ENCODE results near the gene BTF3L4. TPM values are rescaled to one million over a fixed set of nuclear protein-coding genes. Genes with fewer than 3 reads are reported as not detected.
"Not testable (repeated sequence)": the region's sequence is repeated elsewhere in the genome, so short reads cannot be mapped to it uniquely, and the experiment has no call there.

Gene BTF3L4
- total and polyA plus RNA-seq, 10 donors, result 29.5 to 48.6 (median 37.1) TPM

DNA sequence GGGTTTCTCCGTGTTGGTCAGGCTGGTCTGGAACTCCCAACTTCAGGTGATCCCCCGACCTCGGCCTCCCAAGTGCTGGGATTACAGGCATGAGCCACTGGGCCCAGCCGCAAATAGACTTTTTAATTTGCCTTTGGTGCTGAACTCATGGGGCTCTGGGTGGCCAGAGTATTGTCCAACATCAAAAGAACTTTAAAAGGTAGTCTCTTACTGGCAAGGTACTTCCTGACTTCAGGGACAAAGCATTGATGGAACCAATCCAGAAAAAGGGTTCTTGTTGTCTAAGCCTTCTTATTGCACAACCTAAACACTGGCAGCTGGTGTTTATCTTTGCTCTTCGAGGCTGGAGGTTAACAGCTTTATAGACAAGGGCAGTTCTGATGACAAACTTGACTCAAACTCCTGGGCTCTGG, 18.7 kb upstream of the BTF3L4 start:
- no peaks in the 10 kb centered on the region for H3K27me3 ChIP-seq (replicated peaks in 1 of 7)
- WGBS, 5 donors, result 78 to 89% (median 83%) methylated on average over 5 of the region's 5 CpGs
- H3K9me3 ChIP-seq, result no peaks in the 10 kb centered on the region
- no peak overlapping the region for H3K4me3 ChIP-seq
- H3K4me1 ChIP-seq, result peaks cover 2 to 16% (median 10%) of the 10 kb centered on the region in 6 donors
- no peak for DNase-seq
- no peak overlapping the region for H3K27ac ChIP-seq
- TF ChIP-seq POLR2A (IDR thresholded peaks at IDR 0.05) (no peak), CTCF (IDR thresholded peaks at IDR 0.05 in 8 of 11, conservative IDR thresholded peaks at IDR 0.05 in 3 of 11) (no peak), POLR2AphosphoS5 (IDR thresholded peaks at IDR 0.05) (no peak)
- H3K36me3 ChIP-seq, result peaks cover 0 to 66% (median 40%) of the 10 kb centered on the region in 6 donors
- intact Hi-C loops (cut with DNase I; ENCODE audit: low total_unique reads), result no loop called here

GRCh38 chr1:52037909-52038308, 18.2 kb upstream of the BTF3L4 start:
- Histone ChIP-seq H3K4me1 (peaks cover 0 to 11% (median 5%) of the 10 kb centered on the region in 6 donors), H3K9me3 (no peaks in the 10 kb centered on the region), H3K36me3 (peaks cover 0 to 66% (median 40%) of the 10 kb centered on the region in 6 donors), H3K4me3 (no peak overlapping the region), H3K27ac (no peak overlapping the region), H3K27me3 (replicated peaks in 1 of 7) (no peaks in the 10 kb centered on the region)
- WGBS, 5 donors, result 93 to 100% (median 96%) methylated on average over 1 of the region's 1 CpG
- no peak for DNase-seq
- TF ChIP-seq POLR2AphosphoS5 (IDR thresholded peaks at IDR 0.05), result no peak
- no peak for TF ChIP-seq POLR2A (IDR thresholded peaks at IDR 0.05)
- TF ChIP-seq CTCF (IDR thresholded peaks at IDR 0.05 in 8 of 11, conservative IDR thresholded peaks at IDR 0.05 in 3 of 11), result no peak
- intact Hi-C loops (cut with DNase I; ENCODE audit: low total_unique reads), result no loop called here

GRCh38 chr1:52041551-52042185, 14.4 kb upstream of the BTF3L4 start:
- Histone ChIP-seq H3K27ac (no peak overlapping the region), H3K36me3 (peaks cover 0 to 72% (median 40%) of the 10 kb centered on the region in 6 donors), H3K4me1 (no peaks in the 10 kb centered on the region), H3K4me3 (no peak overlapping the region), H3K9me3 (no peaks in the 10 kb centered on the region), H3K27me3 (replicated peaks in 1 of 7) (no peaks in the 10 kb centered on the region)
- WGBS, 5 donors, result 91 to 97% (median 93%) methylated on average over 4 of the region's 4 CpGs
- intact Hi-C loops (cut with DNase I; ENCODE audit: low total_unique reads), result no loop called here
- no peak for DNase-seq
- no peak for TF ChIP-seq POLR2A (IDR thresholded peaks at IDR 0.05)
- no peak for TF ChIP-seq POLR2AphosphoS5 (IDR thresholded peaks at IDR 0.05)
- no peak for TF ChIP-seq CTCF (IDR thresholded peaks at IDR 0.05 in 8 of 11, conservative IDR thresholded peaks at IDR 0.05 in 3 of 11)

- Histone ChIP-seq H3K36me3 (peaks cover 0 to 42% (median 11%) of the 10 kb centered on the region in 6 donors), H3K27ac (no peak overlapping the region), H3K9me3 (no peaks in the 10 kb centered on the region), H3K4me1 (no peaks in the 10 kb centered on the region), H3K4me3 (no peak overlapping the region), H3K27me3 (replicated peaks in 1 of 7) (no peaks in the 10 kb centered on the region)
- TF ChIP-seq CTCF (IDR thresholded peaks at IDR 0.05 in 8 of 11, conservative IDR thresholded peaks at IDR 0.05 in 3 of 11), result no peak
- no peak for TF ChIP-seq POLR2AphosphoS5 (IDR thresholded peaks at IDR 0.05)
- TF ChIP-seq POLR2A (IDR thresholded peaks at IDR 0.05), result no peak
- no peak for DNase-seq
- 93 to 99% (median 98%) methylated on average over 2 of the region's 2 CpGs for WGBS, 5 donors
- intact Hi-C loops (cut with DNase I; ENCODE audit: low total_unique reads), result no loop called here
Observed at GRCh38 chr1:52045236-52045635, 10.9 kb upstream of the BTF3L4 start.

DNA sequence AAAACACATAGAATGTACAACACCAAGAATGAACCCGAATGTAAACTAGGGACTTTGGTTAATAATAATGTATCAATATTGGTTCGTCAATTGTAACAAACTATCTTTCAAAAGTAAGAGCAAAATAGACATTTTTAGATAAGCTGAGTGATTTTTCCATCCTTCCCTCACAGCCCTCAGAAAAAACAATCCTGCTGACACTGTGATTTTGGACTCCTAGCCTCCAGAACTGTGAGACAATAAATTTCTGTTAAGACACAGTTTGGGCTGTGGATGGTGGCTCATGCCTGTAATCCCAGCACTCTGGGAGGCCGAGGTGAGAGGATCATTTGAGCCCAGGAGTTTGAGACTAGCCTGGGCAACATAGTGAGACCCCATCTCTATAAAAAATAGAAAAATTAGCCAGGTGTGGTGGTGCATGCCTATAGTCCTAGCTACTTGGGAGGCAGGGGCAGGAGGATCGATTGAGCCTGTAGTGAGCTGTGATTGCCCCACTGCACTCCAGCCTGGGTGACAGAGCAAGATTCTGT, 10.4 kb upstream of the BTF3L4 start:
- H3K4me3 ChIP-seq; H3K9me3 ChIP-seq; H3K27ac ChIP-seq; H3K4me1 ChIP-seq; intact Hi-C loops (cut with DNase I; ENCODE audit: low total_unique reads); DNase-seq; H3K27me3 ChIP-seq (replicated peaks in 1 of 7): not testable (repeated sequence)
- WGBS, 5 donors, result 92 to 99% (median 97%) methylated on average over 4 of the region's 4 CpGs
- H3K36me3 ChIP-seq, result peaks cover 0 to 42% (median 7%) of the 10 kb centered on the region in 6 donors

- H3K27me3 ChIP-seq (replicated peaks in 1 of 7); intact Hi-C loops (cut with DNase I; ENCODE audit: low total_unique reads); H3K27ac ChIP-seq; DNase-seq; H3K9me3 ChIP-seq; H3K4me3 ChIP-seq: not testable (repeated sequence)
- peaks cover 9 to 30% (median 13%) of the 10 kb centered on the region in 6 donors for H3K4me1 ChIP-seq
- peaks cover 0 to 55% (median 6%) of the 10 kb centered on the region in 6 donors for H3K36me3 ChIP-seq
- WGBS, 5 donors, result 85 to 99% (median 92%) methylated on average over 4 of the region's 4 CpGs
Observed at GRCh38 chr1:52049337-52049736, 6.8 kb upstream of the BTF3L4 start.
